GM12874 (cell line): Measurements from ENCODE around the gene TDRD9.

ENCODE experiments used
- TF ChIP-seq, protein P1 (sequence below): IDR thresholded peaks from 2 replicates; pipeline ENCODE4 v1.5.1; 2011; ENCODE audit warnings: low read depth, mild to moderate bottlenecking, control low read depth, low read length, moderate library complexity; ENCODE audit not compliant: insufficient read depth

Gene TDRD9, protein sequence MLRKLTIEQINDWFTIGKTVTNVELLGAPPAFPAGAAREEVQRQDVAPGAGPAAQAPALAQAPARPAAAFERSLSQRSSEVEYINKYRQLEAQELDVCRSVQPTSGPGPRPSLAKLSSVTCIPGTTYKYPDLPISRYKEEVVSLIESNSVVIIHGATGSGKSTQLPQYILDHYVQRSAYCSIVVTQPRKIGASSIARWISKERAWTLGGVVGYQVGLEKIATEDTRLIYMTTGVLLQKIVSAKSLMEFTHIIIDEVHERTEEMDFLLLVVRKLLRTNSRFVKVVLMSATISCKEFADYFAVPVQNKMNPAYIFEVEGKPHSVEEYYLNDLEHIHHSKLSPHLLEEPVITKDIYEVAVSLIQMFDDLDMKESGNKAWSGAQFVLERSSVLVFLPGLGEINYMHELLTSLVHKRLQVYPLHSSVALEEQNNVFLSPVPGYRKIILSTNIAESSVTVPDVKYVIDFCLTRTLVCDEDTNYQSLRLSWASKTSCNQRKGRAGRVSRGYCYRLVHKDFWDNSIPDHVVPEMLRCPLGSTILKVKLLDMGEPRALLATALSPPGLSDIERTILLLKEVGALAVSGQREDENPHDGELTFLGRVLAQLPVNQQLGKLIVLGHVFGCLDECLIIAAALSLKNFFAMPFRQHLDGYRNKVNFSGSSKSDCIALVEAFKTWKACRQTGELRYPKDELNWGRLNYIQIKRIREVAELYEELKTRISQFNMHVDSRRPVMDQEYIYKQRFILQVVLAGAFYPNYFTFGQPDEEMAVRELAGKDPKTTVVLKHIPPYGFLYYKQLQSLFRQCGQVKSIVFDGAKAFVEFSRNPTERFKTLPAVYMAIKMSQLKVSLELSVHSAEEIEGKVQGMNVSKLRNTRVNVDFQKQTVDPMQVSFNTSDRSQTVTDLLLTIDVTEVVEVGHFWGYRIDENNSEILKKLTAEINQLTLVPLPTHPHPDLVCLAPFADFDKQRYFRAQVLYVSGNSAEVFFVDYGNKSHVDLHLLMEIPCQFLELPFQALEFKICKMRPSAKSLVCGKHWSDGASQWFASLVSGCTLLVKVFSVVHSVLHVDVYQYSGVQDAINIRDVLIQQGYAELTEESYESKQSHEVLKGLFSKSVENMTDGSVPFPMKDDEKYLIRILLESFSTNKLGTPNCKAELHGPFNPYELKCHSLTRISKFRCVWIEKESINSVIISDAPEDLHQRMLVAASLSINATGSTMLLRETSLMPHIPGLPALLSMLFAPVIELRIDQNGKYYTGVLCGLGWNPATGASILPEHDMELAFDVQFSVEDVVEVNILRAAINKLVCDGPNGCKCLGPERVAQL (N-terminal part only)

DNA sequence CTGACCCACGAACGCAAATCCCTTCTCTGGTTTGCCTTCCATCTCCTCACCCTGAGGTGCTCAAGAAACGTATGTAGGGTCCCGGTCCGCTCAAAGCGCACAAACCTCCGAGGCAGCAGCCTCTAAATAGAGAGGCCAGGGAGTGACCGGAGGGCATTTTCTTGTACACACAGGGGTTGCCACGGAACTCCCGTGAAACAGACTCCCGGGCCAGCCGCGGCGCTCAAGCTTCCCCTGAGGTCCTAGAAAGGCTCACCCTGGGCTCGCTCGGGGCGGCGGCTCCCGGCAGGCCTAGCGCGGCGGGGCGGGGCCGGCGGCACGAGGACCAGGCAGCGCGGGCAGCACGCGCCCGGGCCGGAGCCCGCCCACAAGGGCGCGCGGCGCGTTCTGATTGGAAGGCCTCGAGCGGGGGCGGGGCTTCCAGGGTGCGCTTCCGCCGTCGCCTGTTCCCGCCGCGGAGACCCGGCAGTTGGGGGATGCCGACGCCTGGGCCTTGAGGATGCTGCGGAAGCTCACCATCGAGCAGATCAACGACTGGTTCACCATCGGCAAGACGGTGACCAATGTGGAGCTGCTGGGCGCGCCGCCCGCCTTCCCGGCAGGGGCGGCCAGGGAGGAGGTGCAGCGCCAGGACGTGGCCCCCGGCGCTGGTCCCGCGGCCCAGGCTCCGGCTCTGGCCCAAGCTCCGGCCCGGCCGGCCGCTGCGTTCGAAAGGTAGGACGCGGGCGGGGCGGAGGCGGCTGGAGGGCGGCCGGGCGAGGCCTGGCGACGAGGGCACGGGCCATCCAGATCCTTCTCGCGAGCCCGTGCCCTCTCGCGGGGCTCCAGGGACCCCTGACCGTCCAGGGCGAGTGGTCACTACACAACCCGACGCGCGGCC, at the start of gene TDRD9:
TSS of gene TDRD9 (plus strand) at position 446 of the 880 bp plus-strand sequence. CDS start at position 500, 54 bp downstream.
- TF ChIP-seq, protein P1, sequence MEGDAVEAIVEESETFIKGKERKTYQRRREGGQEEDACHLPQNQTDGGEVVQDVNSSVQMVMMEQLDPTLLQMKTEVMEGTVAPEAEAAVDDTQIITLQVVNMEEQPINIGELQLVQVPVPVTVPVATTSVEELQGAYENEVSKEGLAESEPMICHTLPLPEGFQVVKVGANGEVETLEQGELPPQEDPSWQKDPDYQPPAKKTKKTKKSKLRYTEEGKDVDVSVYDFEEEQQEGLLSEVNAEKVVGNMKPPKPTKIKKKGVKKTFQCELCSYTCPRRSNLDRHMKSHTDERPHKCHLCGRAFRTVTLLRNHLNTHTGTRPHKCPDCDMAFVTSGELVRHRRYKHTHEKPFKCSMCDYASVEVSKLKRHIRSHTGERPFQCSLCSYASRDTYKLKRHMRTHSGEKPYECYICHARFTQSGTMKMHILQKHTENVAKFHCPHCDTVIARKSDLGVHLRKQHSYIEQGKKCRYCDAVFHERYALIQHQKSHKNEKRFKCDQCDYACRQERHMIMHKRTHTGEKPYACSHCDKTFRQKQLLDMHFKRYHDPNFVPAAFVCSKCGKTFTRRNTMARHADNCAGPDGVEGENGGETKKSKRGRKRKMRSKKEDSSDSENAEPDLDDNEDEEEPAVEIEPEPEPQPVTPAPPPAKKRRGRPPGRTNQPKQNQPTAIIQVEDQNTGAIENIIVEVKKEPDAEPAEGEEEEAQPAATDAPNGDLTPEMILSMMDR: no peak

DNA sequence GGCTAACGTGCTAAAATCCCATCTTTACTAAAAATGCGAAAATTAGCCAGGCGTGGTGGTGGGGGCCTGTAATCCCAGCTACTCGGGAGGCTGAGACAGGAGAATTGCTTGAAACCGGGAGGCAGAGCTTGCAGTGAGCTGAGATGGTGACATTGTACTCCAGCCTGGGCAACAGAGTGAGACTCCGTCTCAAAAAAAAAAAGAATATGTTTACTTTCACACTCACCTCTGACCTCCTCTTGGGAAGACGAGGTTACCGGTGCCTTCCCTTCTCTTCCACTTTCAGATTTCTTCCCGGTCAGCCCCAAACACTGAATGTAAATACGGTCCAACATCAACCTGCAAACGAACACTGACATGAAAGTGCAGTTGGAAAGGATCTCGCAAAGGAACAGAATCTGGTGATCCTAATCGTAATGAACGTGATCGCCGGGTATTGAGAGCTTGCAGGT, 49.1 kb upstream of the TDRD9 start:
- TF ChIP-seq, protein P1: no peak

DNA sequence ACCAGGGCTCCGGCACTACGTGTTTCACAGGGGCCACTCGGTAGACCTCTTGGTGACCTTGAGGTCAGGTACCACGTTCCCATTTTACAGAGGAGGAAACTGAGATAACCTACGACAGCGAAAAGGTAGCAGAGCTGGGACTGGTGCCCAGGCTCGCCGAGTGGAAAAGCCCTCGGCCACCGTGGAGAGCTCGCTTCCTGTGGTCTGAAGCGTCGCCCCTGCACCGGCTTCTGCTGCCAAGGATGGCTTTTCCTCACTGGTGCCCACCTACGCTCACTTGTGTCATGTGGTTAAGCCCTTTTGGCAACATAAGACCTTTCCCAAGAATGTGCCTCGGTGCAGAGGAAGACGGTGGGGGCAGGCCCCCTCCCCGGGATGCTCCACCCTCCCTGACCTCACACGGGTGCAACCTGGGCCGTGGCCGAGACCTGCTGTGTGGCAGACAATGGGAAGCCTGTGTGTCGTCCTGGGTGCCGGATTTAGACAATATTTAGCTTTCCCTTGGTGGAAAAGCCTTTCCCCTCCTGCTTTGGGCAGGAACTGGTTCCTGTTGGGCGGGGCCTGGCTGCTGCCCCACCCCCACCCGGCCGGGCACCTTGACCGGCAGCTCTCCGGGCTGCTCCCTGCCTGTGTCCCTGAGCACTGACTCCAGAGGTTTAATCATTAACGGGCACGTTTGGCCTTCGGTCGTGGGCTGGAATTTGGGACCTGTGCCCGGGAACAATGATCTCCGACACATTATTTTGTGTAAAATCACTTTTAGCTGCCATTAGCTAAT, 48.5 kb upstream of the TDRD9 start:
- TF ChIP-seq, protein P1: no peak

DNA sequence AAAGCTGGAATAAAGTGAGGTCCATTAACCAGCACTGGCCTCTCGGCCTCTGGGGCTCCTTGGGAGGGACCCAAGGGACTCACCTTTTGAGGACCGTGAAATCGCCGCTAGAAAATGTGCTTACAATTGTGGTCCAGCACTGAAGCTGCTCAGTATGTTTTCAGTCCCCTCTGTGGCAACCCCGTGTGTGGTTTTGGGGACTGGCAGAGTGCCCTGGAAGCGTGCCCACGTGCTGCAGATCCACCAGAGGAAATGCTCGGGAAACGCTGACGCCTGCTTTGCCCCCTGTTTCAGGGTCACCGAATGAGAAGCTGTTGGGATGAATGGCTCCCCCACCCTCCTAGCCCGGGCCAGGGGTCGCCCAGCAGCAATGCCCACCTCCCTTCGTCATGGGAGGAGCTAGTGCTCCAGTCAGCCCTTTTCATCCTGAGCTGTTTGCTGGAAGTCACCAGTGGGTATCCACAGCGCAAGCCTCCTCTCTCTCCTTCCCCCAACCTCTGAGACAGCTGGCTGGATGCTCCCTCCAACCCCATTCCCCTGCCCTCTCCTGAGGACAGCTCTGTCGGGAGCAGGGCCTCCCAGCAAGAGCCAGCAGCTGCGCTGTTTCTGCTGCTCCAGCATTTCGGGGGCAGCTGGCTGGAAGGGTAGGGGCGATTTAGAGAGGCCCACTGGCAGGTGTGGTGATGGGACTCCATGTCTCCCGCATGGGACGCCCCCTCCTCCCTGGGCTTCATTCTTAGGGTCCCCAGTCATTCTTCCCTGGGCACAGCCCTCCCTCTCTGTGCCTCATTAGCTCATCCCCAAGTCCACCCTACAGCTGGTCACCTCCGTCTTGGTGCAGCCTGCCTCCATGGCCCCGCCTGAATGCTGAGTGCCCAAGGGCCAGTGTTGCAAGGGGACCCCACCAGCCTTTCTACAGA, 47.6 kb upstream of the TDRD9 start:
- TF ChIP-seq, protein P1: no peak

DNA sequence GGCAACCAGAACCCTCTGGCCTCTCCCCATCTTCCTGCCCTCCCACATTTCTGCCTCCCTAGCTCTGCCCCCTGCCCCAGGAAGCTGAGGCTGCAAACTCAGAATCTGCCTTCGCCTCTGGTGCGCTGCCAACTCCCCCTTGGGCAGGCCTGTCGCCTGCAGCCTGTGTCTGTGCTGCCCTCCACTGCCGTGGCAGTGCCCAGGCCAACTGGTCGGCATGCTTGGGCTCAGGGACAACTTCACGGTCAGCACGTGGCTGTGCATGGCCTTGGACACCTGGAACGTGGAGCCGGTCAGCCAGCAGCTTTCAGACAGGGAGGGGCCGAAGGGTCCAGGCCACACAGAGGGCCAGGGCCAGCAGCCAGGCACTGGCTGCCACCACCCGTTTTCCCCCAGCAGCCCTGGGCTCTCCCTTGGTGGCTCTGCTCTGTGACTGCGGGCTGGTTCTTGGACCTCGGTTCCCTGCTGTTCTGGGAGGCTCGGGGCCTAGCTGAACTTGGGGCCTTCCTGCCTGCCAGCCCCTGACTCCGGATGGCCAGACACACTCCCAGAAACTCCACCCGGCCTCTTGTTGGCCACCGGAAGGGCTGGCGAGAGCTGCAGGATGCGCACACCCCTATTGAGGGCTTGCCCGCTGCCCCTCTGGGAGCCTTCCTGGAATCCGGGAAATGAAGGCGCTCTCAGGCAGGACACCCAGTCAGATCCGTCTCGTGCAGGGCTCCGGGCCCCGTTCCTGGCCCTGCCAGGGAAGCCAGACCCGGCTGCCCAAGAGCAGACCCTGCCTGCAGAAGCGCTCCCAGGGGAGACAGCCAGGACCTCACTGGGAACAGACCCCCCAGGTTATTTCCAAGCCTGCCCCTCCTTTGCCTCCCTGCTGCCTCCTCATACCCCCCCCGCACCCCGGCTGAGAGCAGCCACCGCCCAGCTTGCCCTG, 46.7 kb upstream of the TDRD9 start:
- TF ChIP-seq, protein P1: no peak
